ENCODE measurements around the gene DDR2.

GRCh38 chr1:162700131-162700530 lies 67.9 kb downstream of the DDR2 start:
- TF ChIP-seq, protein P1, sequence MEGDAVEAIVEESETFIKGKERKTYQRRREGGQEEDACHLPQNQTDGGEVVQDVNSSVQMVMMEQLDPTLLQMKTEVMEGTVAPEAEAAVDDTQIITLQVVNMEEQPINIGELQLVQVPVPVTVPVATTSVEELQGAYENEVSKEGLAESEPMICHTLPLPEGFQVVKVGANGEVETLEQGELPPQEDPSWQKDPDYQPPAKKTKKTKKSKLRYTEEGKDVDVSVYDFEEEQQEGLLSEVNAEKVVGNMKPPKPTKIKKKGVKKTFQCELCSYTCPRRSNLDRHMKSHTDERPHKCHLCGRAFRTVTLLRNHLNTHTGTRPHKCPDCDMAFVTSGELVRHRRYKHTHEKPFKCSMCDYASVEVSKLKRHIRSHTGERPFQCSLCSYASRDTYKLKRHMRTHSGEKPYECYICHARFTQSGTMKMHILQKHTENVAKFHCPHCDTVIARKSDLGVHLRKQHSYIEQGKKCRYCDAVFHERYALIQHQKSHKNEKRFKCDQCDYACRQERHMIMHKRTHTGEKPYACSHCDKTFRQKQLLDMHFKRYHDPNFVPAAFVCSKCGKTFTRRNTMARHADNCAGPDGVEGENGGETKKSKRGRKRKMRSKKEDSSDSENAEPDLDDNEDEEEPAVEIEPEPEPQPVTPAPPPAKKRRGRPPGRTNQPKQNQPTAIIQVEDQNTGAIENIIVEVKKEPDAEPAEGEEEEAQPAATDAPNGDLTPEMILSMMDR (IDR thresholded peaks at IDR 0.05): no peak
- no peak for TF ChIP-seq POLR2A (IDR thresholded peaks at IDR 0.05)
- no peak for TF ChIP-seq EP300 (IDR thresholded peaks at IDR 0.05)
